Measurements from ENCODE around the gene TRAK1.

DNA sequence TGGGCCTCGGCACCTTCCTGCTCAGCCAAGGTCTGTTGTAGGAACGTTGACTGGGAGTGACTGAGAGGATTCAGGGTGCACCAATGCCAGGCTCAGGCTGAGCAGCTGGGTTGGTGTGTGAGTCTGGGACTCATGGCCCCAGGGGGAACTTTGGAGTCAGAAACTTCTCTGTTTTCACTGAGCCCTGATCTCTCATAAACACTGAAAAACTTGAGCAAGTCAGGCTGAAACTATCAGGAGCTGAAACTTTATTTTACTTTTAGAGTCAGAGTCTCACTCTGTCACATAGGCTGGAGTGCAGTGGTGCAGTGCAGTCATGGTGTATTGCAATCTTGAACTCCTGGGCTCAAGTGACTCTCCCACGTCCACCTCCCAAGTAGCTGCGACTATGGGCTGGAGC is 3.0 kb downstream of the TRAK1 start:
- no peak for TF ChIP-seq POLR2AphosphoS5 (IDR thresholded peaks at IDR 0.05; ENCODE audit: borderline replicate concordance, low read depth, low read length)
- no peak for TF ChIP-seq EZH2 (IDR thresholded peaks at IDR 0.05)
